HCT116 (cell line): ENCODE data around the gene FCER2. TPM values are rescaled to one million over a fixed set of nuclear protein-coding genes. Genes with fewer than 3 reads are reported as not detected.

Experiments used
- ATAC-seq: fragments of 200-7000 bp; cut with Tn5 transposase; 2 replicates; pipeline ENCODE4 v1.9.1; 2020; ENCODE audit warnings: mild to moderate bottlenecking, moderate library complexity
- BruUV-seq: library from RNA; stranded (reverse); fragments of 400-500 nt; replicated peaks from 2 replicates; lab custom pipeline; 2021; lab: Mats Ljungman, UMichigan
- CTCF ChIA-PET: fragments of 300-600 bp; sonication (Branson Sonifier 250); formaldehyde crosslinking; loops from one replicate; lab custom pipeline; 2021; ENCODE audit warnings: antibody characterized with exemption; lab: Charles Lee
- POLR2A ChIA-PET: fragments of 300-600, 350-600 bp; sonication (Branson Sonifier 250); formaldehyde crosslinking; loops from one replicate; lab custom pipeline; 2021; ENCODE audit warnings: antibody characterized with exemption; lab: Charles Lee
- RAD21 ChIA-PET, 2 experiments: fragments of 300-600 bp; sonication (Branson Sonifier 250); formaldehyde crosslinking; loops; one replicate each; lab custom pipeline; 2023; ENCODE audit warnings: low total read pairs in 2 of 2; ENCODE audit not compliant: uncharacterized antibody in 2 of 2, unreplicated experiment in 2 of 2, low non-redundant PET in 1 of 2; lab: Charles Lee
- DNase-seq: peaks from one replicate; pipeline ENCODE4 v3.0.0-alpha.2; 2010; ENCODE audit warnings: low read depth, low spot score
- H2AFZ ChIP-seq: fragments of 200-600 bp; shearing (Covaris generic), sonication (generic); 2 replicates; pipeline ENCODE4 v1.6.1; 2017; ENCODE audit warnings: low read depth, mixed run types, mixed read lengths, antibody characterized with exemption, low read length; ENCODE audit not compliant: poor library complexity, severe bottlenecking
- H3K27ac ChIP-seq: 2 replicates; pipeline ENCODE4 v1.5.1; 2012; ENCODE audit warnings: low read depth, low read length
- H3K27me3 ChIP-seq: fragments of 200-600 bp; sonication (generic); 2 replicates; pipeline ENCODE4 v1.6.1; 2016; ENCODE audit warnings: mixed run types, low read length, mixed read lengths; ENCODE audit not compliant: insufficient read depth
- H3K36me3 ChIP-seq, 2 experiments: fragments of 200-500 bp in 1 of 2; fragments of 200-600 bp in 1 of 2; sonication (Bioruptor generic) in 1 of 2; sonication (generic) in 1 of 2; 2 replicates each; pipeline versions ENCODE4 v1.5.1 to v1.6.1; 2014 to 2016; ENCODE audit warnings: low read length in 2 of 2, inconsistent platforms in 1 of 2, mixed read lengths in 1 of 2, mixed run types in 1 of 2; ENCODE audit not compliant: insufficient read depth in 2 of 2, control insufficient read depth in 1 of 2
- H3K4me1 ChIP-seq, 2 experiments: fragments of 200-600 bp in 1 of 2; sonication (generic) in 1 of 2; 2 replicates each; pipeline versions ENCODE4 v1.5.1 to v1.6.1; 2012 to 2017; ENCODE audit warnings: low read length in 2 of 2, inconsistent platforms in 1 of 2, mild to moderate bottlenecking in 1 of 2, mixed read lengths in 1 of 2, mixed run types in 1 of 2, moderate library complexity in 1 of 2; ENCODE audit not compliant: insufficient read depth in 2 of 2, control insufficient read depth in 1 of 2
- H3K4me2 ChIP-seq: fragments of 200-600 bp; sonication (generic); 2 replicates; pipeline ENCODE4 v1.6.1; 2017; ENCODE audit warnings: mixed run types, low read length, mixed read lengths
- H3K4me3 ChIP-seq, 2 experiments: fragments of 200-600 bp in 1 of 2; sonication (generic) in 1 of 2; replicated peaks in 1 of 2; 2 replicates each; pipeline ENCODE4 v1.5.1; 2011 to 2016; ENCODE audit warnings: low read length in 2 of 2, control low read depth in 1 of 2, low read depth in 1 of 2, mild to moderate bottlenecking in 1 of 2, mixed read lengths in 1 of 2, mixed run types in 1 of 2
- H3K79me2 ChIP-seq: fragments of 200-600 bp; sonication (generic); 2 replicates; pipeline ENCODE4 v1.6.1; 2017; ENCODE audit warnings: mild to moderate bottlenecking, mixed run types, low read length, moderate library complexity, mixed read lengths; ENCODE audit not compliant: insufficient read depth
- H3K9ac ChIP-seq: fragments of 200-600 bp; sonication (generic); 2 replicates; pipeline ENCODE4 v1.6.1; 2016; ENCODE audit warnings: low read length, mixed read lengths
- H3K9me2 ChIP-seq: fragments of 200-600 bp; sonication (generic), shearing (Covaris generic); 2 replicates; pipeline ENCODE4 v1.6.1; 2017; ENCODE audit warnings: mixed run types, mild to moderate bottlenecking, moderate library complexity; ENCODE audit not compliant: insufficient read depth
- H3K9me3 ChIP-seq, 2 experiments: fragments of 200-500 bp in 1 of 2; fragments of 200-600 bp in 1 of 2; sonication (Bioruptor generic) in 1 of 2; sonication (generic) in 1 of 2; 2 replicates each; pipeline ENCODE4 v1.6.1; 2014 to 2017; ENCODE audit warnings: low read length in 2 of 2, mixed read lengths in 2 of 2, inconsistent platforms in 1 of 2, low read depth in 1 of 2, mild to moderate bottlenecking in 1 of 2, mixed run types in 1 of 2, moderate library complexity in 1 of 2; ENCODE audit not compliant: control insufficient read depth in 1 of 2, insufficient read depth in 1 of 2
- H4K20me1 ChIP-seq: fragments of 200-600 bp; sonication (generic), shearing (Covaris generic); 2 replicates; pipeline ENCODE4 v1.6.1; 2017; ENCODE audit warnings: mixed run types, mild to moderate bottlenecking, moderate library complexity; ENCODE audit not compliant: insufficient read depth
- CBX3 ChIP-seq: IDR thresholded peaks from 2 replicates; pipeline ENCODE4 v1.6.1; 2012; ENCODE audit warnings: low read depth
- EZH2 ChIP-seq: fragments of 200-600 bp; sonication (generic); IDR thresholded peaks from 2 replicates; pipeline ENCODE4 v1.6.1; 2017; ENCODE audit warnings: antibody characterized with exemption, mixed run types
- EZH2phosphoT487 ChIP-seq: fragments of 200-600 bp; IDR thresholded peaks from 2 replicates; pipeline ENCODE4 v1.6.1; 2018; ENCODE audit warnings: antibody characterized with exemption, borderline replicate concordance
- RAD21 ChIP-seq: IDR thresholded peaks from 2 replicates; pipeline ENCODE4 v1.6.1; 2012; ENCODE audit warnings: low read depth, mild to moderate bottlenecking
- intact Hi-C: fragments of 100-400 bp; cut with micrococcal nuclease; formaldehyde crosslinking; loops from 2 replicates; pipeline ENCODE4 v1.10.0; 2022
- total RNA-seq: library from RNA; stranded (reverse); gene quantifications from one replicate; pipeline ENCODE4 v1.2.1, GENCODE V29; 2021; ENCODE audit not compliant: unreplicated experiment
- TF ChIP-seq, protein P1 (sequence below): IDR thresholded peaks from 2 replicates; pipeline ENCODE4 v1.6.1; 2011; ENCODE audit warnings: mild to moderate bottlenecking, low read length, moderate library complexity; ENCODE audit not compliant: insufficient replicate concordance; ENCODE audit errors: extremely low read depth
- TF ChIP-seq, protein P2 (sequence below): IDR thresholded peaks from 2 replicates; pipeline ENCODE4 v1.6.1; 2012; ENCODE audit warnings: low read depth

The FCER2 gene
- total RNA-seq, 1 experiment from 2014 or later = 0.20 TPM

- H3K36me3 ChIP-seq = no peaks in the 10 kb centered on the region
- no peak overlapping the region for H3K4me3 ChIP-seq
- ChIA-PET CTCF (interaction anchor here (1.2 kb wide), 1 partner anchor 90 kb away, joined by 3 read pairs; no protein-coding TSS in a partner anchor), RAD21 (no interaction called here), POLR2A (no interaction called here)
- no peaks in the 10 kb centered on the region for H4K20me1 ChIP-seq
- TF ChIP-seq RAD21 (no peak), CBX3 (no peak), EZH2 (no peak), EZH2phosphoT487 (no peak)
- TF ChIP-seq, protein P1, sequence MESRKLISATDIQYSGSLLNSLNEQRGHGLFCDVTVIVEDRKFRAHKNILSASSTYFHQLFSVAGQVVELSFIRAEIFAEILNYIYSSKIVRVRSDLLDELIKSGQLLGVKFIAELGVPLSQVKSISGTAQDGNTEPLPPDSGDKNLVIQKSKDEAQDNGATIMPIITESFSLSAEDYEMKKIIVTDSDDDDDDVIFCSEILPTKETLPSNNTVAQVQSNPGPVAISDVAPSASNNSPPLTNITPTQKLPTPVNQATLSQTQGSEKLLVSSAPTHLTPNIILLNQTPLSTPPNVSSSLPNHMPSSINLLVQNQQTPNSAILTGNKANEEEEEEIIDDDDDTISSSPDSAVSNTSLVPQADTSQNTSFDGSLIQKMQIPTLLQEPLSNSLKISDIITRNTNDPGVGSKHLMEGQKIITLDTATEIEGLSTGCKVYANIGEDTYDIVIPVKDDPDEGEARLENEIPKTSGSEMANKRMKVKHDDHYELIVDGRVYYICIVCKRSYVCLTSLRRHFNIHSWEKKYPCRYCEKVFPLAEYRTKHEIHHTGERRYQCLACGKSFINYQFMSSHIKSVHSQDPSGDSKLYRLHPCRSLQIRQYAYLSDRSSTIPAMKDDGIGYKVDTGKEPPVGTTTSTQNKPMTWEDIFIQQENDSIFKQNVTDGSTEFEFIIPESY = no peak
- TF ChIP-seq, protein P2, sequence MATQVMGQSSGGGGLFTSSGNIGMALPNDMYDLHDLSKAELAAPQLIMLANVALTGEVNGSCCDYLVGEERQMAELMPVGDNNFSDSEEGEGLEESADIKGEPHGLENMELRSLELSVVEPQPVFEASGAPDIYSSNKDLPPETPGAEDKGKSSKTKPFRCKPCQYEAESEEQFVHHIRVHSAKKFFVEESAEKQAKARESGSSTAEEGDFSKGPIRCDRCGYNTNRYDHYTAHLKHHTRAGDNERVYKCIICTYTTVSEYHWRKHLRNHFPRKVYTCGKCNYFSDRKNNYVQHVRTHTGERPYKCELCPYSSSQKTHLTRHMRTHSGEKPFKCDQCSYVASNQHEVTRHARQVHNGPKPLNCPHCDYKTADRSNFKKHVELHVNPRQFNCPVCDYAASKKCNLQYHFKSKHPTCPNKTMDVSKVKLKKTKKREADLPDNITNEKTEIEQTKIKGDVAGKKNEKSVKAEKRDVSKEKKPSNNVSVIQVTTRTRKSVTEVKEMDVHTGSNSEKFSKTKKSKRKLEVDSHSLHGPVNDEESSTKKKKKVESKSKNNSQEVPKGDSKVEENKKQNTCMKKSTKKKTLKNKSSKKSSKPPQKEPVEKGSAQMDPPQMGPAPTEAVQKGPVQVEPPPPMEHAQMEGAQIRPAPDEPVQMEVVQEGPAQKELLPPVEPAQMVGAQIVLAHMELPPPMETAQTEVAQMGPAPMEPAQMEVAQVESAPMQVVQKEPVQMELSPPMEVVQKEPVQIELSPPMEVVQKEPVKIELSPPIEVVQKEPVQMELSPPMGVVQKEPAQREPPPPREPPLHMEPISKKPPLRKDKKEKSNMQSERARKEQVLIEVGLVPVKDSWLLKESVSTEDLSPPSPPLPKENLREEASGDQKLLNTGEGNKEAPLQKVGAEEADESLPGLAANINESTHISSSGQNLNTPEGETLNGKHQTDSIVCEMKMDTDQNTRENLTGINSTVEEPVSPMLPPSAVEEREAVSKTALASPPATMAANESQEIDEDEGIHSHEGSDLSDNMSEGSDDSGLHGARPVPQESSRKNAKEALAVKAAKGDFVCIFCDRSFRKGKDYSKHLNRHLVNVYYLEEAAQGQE = no peak
- H3K27me3 ChIP-seq = no peaks in the 10 kb centered on the region
- no TSS peak for BruUV-seq
- H3K9me3 ChIP-seq = no peaks in the 10 kb centered on the region
- H3K9ac ChIP-seq = no peak overlapping the region
- H2AFZ ChIP-seq = no peak overlapping the region
- no peaks in the 10 kb centered on the region for H3K9me2 ChIP-seq
- intact Hi-C loops = no loop called here
- H3K27ac ChIP-seq = no peak overlapping the region
- no peaks in the 10 kb centered on the region for H3K4me1 ChIP-seq
- ATAC-seq (no peak), DNase-seq (no peak)
- H3K4me2 ChIP-seq = no peak overlapping the region
- H3K79me2 ChIP-seq = no peaks in the 10 kb centered on the region
These were observed 43.7 kb downstream of the FCER2 start for GRCh38 chr19:7658219-7658686.
